Fibroblast of skin of left quadriceps (primary cell): ENCODE data around the gene PSMD13.

Experiments
- DNase-seq, 2 experiments: peaks; one replicate each; pipeline ENCODE4 v3.0.0-alpha.2; 2013; ENCODE audit warnings: low read depth in 2 of 2

The PSMD13 gene

DNA sequence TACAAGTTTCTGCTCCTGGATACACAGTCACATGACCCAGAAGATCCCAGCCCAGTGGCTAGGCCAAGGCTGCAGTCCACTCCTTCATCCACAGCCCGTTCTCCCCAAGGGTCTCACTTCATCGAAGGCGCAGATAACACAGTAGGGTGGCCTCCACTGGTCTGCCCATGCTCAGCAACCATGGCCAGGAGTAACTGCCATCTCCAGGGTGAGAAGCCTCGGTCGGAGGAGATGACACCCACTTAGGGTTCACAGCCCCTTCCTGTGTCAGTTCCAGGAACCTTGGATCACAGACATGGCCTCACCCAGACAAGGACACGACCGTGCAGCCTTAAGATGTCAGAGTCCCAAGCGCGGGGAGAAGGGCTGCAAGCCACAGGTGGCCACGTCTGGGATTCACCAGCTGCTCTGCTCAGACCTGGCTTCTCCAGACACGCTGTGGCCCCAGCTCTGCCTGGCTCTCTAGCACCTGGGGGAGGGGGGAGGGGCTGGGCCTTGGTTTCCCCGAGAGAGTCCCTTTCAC, 32.1 kb upstream of the PSMD13 start:
- no peak for DNase-seq

DNA sequence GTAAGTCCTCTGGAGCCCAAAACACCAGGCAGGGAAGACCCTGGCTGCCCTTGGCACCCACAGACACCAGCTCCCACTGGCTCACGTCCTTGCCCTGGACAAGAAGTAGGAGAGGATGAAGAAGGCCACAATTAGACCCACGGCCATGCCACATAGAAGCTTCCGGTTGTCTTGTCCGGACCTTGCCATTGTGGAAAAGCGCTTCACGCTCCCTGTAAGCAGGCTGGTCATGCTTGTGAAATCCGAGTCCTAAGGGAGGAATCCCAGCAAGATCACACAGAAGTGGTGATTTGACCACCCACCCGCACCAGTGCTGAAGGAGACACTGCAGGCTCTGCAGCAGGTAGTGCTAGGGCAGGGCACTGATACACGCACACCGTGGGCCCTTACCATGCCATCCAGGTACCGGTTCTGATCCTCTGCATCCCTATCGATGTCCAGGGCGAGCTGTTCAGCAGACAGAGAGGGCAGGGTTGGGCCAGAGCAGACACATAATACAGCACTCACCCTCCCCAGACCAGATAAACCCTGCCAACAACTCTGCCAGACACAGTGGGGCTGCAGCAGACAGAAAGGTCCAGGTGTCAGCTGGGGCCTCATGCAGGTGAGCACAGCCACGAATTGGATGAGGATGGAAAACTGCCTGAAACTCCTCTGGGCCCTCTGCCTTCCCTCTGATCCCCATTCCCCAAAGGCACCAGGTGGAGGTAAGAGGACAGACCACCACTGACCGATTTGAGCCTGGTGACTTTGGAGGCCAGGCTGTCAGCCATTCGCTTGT, 31.4 kb upstream of the PSMD13 start:
- DNase-seq: no peak

GRCh38 chr11:206002-206384, 30.8 kb upstream of the PSMD13 start:
- no peak for DNase-seq

DNA sequence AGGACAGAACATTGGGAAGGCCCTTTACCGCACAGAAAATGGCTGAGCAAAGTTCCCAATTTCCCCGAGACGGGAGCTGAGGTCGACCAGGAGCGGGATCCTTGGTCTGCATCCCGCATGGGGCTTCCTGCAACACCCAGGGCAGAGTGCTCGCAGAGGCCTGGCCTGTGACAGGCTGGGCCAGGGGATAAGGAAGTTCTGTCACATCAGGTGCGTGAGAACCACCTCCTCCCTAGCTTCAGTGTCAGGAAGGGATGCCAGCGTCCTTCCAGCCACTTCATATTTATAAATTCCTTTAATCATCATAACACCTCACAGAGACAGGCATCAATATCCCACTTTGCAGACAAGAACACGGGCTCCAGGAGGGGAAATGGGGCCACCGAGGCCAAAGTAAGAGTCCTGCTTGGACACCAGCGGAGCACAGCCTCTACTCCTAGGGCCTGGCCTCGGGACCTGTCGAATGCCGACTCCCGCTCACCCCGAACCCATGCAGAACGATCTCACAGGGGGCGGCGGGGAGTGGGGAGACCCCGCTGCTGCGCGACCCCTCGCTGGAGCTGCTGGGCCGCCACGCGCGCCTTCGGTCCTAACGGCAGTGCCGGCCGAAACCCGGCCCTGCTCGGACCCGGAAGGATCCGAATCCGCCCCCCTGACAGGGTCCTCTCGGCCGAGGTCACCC, 30.1 kb upstream of the PSMD13 start:
- no peak for DNase-seq

- DNase-seq: peak; percentile 97
Observed at GRCh38 chr11:207208-207862, 29.4 kb upstream of the PSMD13 start, which contains the start of the genes BET1L and RIC8A. Gene BET1L (minus strand): TSS chr11:207399. CDS start chr11:207321, 78 bp downstream. Gene RIC8A (plus strand): TSS chr11:207708. CDS start chr11:208855, 1,147 bp downstream.

GRCh38 chr11:207863-208180, 29.0 kb upstream of the PSMD13 start:
- no peak for DNase-seq

DNA sequence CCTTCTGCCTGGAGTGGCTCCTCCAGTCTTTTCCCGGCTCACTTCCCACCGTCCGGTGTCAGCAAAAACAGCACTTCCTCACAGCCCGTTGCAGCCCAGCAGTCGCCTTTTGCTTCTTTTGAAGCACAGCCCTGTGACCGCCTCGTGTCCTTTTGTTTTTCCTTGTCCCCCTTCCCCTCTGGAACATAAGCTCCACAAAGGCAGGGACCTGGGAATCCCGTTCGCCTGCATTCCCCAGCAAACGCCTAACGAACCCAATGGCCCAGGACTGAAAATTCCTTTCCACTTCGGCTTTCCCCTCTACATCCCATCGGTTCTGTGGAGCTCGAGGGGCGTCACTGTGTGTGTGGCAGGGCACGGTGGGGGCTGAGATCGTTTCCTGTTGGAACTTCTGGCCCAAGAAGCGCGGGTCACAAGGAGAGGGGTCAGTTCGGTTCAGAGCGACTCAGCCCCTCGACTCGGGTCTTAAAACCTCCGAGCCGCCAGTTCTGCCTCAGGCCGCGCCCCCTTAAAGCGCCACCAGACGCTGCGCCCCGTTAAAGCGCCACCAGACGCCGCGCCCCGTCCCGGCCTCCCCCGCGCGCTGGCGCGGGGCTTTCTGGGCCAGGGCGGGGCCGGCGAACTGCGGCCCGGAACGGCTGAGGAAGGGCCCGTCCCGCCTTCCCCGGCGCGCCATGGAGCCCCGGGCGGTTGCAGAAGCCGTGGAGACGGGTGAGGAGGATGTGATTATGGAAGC, 28.4 kb upstream of the PSMD13 start:
- DNase-seq: peak; percentile 34 to 36

- no peak for DNase-seq
Observed at GRCh38 chr11:208917-209260, 27.9 kb upstream of the PSMD13 start.

DNA sequence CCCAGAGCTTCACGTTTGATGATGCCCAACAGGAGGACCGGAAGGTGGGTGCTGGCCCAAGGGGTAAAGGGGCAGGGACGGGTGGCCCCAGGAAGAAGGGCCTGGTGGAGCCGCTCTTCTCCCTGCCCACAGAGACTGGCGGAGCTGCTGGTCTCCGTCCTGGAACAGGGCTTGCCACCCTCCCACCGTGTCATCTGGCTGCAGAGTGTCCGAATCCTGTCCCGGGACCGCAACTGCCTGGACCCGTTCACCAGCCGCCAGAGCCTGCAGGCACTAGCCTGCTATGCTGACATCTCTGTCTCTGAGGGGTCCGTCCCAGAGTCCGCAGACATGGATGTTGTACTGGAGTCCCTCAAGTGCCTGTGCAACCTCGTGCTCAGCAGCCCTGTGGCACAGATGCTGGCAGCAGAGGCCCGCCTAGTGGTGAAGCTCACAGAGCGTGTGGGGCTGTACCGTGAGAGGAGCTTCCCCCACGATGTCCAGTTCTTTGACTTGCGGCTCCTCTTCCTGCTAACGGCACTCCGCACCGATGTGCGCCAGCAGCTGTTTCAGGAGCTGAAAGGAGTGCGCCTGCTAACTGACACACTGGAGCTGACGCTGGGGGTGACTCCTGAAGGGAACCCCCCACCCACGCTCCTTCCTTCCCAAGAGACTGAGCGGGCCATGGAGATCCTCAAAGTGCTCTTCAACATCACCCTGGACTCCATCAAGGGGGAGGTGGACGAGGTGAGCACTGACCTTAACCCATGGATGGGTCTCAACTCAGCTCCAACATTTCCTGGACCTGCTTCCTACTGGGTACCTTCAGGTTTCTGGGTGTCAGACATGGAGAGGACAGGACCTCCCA, 27.3 kb upstream of the PSMD13 start:
- DNase-seq: no peak

- peak; percentile 46 to 51 for DNase-seq
Observed at GRCh38 chr11:210122-210802, 26.5 kb upstream of the PSMD13 start.

GRCh38 chr11:210803-211180, 26.0 kb upstream of the PSMD13 start:
- DNase-seq: no peak

GRCh38 chr11:211295-211694, 25.5 kb upstream of the PSMD13 start:
- DNase-seq: no peak

- DNase-seq: no peak
Observed at GRCh38 chr11:211741-212140, 25.0 kb upstream of the PSMD13 start.

- DNase-seq: no peak
Observed at GRCh38 chr11:212150-213100, 24.4 kb upstream of the PSMD13 start.

DNA sequence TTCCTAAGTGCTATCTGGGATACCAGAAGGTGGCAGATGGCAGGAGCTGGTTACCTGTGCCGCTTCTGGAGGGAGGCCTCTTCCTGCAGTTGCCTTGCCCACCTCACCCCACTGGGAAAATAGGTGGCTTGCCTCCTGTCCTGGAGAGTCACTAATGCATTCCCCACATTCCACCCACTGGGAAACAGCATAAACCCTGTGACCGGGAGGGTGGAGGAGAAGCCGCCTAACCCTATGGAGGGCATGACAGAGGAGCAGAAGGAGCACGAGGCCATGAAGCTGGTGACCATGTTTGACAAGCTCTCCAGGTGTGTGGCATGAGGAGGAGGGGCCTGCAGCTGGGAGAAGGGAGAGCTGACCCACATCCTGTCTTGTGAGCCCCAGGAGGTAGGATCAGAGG, 23.7 kb upstream of the PSMD13 start:
- no peak for DNase-seq

DNA sequence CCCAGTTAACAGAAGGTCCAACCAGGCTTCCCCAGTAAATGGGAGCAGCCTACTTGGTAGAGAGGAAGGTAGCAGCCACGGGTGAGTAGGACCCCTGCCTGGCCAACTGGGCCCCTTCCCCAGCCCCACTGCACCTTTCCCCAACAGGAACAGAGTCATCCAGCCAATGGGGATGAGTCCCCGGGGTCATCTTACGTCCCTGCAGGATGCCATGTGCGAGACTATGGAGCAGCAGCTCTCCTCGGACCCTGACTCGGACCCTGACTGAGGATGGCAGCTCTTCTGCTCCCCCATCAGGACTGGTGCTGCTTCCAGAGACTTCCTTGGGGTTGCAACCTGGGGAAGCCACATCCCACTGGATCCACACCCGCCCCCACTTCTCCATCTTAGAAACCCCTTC, 22.7 kb upstream of the PSMD13 start:
- DNase-seq: no peak

DNA sequence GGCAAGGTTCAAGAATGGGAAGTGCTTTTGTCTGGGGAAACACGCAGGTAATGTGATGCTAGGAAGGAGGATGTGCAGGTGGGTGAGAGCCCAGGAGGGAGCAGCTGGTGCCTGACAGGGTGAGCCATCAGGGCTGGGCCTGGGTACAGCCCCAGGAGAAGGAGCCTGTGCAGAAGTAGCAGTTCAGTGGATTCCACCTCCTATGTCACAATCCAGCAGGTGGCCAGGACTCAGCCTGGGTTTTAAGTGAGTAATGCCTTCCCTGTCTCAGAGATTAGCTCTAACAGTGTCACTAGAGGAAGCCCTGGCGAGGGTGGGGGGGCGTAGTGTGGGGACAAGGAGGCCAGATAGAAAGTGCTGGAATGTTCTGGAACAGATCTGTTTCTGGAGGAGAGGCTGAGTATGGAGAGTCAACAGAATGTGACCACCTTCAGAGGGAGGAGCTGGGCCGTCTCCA, 21.2 kb upstream of the PSMD13 start:
- DNase-seq: no peak

- no peak for DNase-seq
Observed at GRCh38 chr11:216081-216974, 20.4 kb upstream of the PSMD13 start.
